HepG2 (cell line): Measurements from ENCODE around the gene KCNAB1. TPM values are rescaled to one million over a fixed set of nuclear protein-coding genes. Genes with fewer than 3 reads are reported as not detected.
A peak's percentile ranks its signal among the peaks of the same experiment; 100 is the strongest.

Experiments
- ATAC-seq: fragments of 200-7000 bp; cut with Tn5 transposase; 3 replicates; pipeline ENCODE4 v1.9.1; 2020; ENCODE audit warnings: mild to moderate bottlenecking, moderate library complexity
- BruUV-seq: library from RNA; stranded (reverse); fragments of 400-500 nt; replicated peaks from 2 replicates; lab custom pipeline; 2021; lab: Mats Ljungman, UMichigan
- CTCF ChIA-PET: fragments of 300-600 bp; formaldehyde crosslinking; extraction: SDS; loops from one replicate; lab custom pipeline; 2021; ENCODE audit warnings: low total read pairs, inconsistent platforms, low intra/inter-chr PET ratio; lab: Yijun Ruan, JAX
- POLR2A ChIA-PET: fragments of 350-600 bp; sonication (Branson Sonifier 250); formaldehyde crosslinking; loops from one replicate; lab custom pipeline; 2020; ENCODE audit warnings: antibody characterized with exemption, inconsistent platforms; lab: Yijun Ruan, JAX
- DNase-seq: peaks from one replicate; pipeline ENCODE4 v3.0.0-alpha.2; 2015; ENCODE audit warnings: low spot score
- FAIRE-seq: peaks from 3 replicates; lab custom pipeline; 2011; peaks lifted over from hg19 to GRCh38; lab: Jason Lieb, UNC
- H2AFZ ChIP-seq: one replicate; pipeline ENCODE4 v1.6.1; 2011; ENCODE audit warnings: low read length, inconsistent platforms
- H3K27ac ChIP-seq: fragments of 300-600 bp; 3 replicates; pipeline ENCODE4 v1.8.0; 2011; ENCODE audit warnings: mixed run types, mild to moderate bottlenecking, mixed read lengths, low read length, inconsistent platforms; ENCODE audit not compliant: insufficient read depth; ENCODE audit errors: extremely low read length
- H3K27me3 ChIP-seq, 2 experiments: fragments of 200-600 bp in 1 of 2; 2 replicates in 1 of 2; 3 replicates in 1 of 2; pipeline versions ENCODE4 v1.6.0 to v1.8.0; 2011; ENCODE audit warnings: low read length in 2 of 2, mild to moderate bottlenecking in 2 of 2, moderate library complexity in 2 of 2, inconsistent platforms in 1 of 2; ENCODE audit not compliant: insufficient read depth in 2 of 2, control insufficient read depth in 1 of 2
- H3K36me3 ChIP-seq, 2 experiments: fragments of 200-600 bp in 1 of 2; replicated peaks in 1 of 2; 2 replicates in 1 of 2; 3 replicates in 1 of 2; pipeline versions ENCODE4 v1.5.1 to v1.8.0; 2011; ENCODE audit warnings: low read length in 2 of 2, inconsistent platforms in 1 of 2; ENCODE audit not compliant: insufficient read depth in 2 of 2, control insufficient read depth in 1 of 2
- H3K4me1 ChIP-seq: 2 replicates; pipeline ENCODE4 v1.5.1; 2012; ENCODE audit warnings: low read length, inconsistent platforms; ENCODE audit not compliant: insufficient read depth
- H3K4me2 ChIP-seq: 2 replicates; pipeline ENCODE4 v1.6.0; 2011; ENCODE audit warnings: low read depth, low read length, inconsistent platforms
- H3K4me3 ChIP-seq, 3 experiments: fragments of 200-600 bp in 1 of 3; sonication (generic), shearing (Covaris generic) in 1 of 3; replicated peaks in 1 of 3; 2 replicates each; pipeline ENCODE4 v1.5.1; 2011 to 2016; ENCODE audit warnings: low read length in 3 of 3, inconsistent platforms in 2 of 3, low read depth in 2 of 3, mild to moderate bottlenecking in 2 of 3, control low read depth in 1 of 3, mixed read lengths in 1 of 3; ENCODE audit not compliant: insufficient read depth in 1 of 3
- H3K79me2 ChIP-seq: one replicate; pipeline ENCODE4 v1.6.1; 2011; ENCODE audit warnings: low read length, inconsistent platforms; ENCODE audit not compliant: insufficient read depth
- H3K9ac ChIP-seq: 2 replicates; pipeline ENCODE4 v1.6.0; 2011; ENCODE audit warnings: mild to moderate bottlenecking, low read depth, low read length, inconsistent platforms; ENCODE audit not compliant: insufficient read depth
- H3K9me3 ChIP-seq: 2 replicates; pipeline ENCODE4 v1.5.1; 2012; ENCODE audit warnings: mild to moderate bottlenecking, low read length
- H4K20me1 ChIP-seq: 2 replicates; pipeline ENCODE4 v1.6.0; 2011; ENCODE audit warnings: inconsistent platforms, mild to moderate bottlenecking, low read length, moderate library complexity; ENCODE audit not compliant: insufficient read depth
- DNMT3B ChIP-seq: conservative IDR thresholded peaks from 2 replicates; pipeline ENCODE4 v1.6.1; 2016; ENCODE audit warnings: missing biosample characterization, control low read depth
- ONECUT2 ChIP-seq: sonication (generic); formaldehyde crosslinking; IDR thresholded peaks from 2 replicates; pipeline ENCODE4 v1.4.0; 2020; ENCODE audit warnings: missing genetic modification reagents
- ZMYM3 ChIP-seq: sonication (generic); formaldehyde crosslinking; IDR thresholded peaks from 2 replicates; pipeline ENCODE4 v1.5.1; 2020; ENCODE audit warnings: mild to moderate bottlenecking, missing genetic modification reagents
- ZNF124 ChIP-seq: sonication (generic); formaldehyde crosslinking; IDR thresholded peaks from 2 replicates; pipeline ENCODE4 v1.4.0; 2020; ENCODE audit warnings: missing genetic modification reagents
- ZNF512 ChIP-seq: sonication (generic); formaldehyde crosslinking; IDR thresholded peaks from 2 replicates; pipeline ENCODE4 v1.4.0; 2020; ENCODE audit warnings: mild to moderate bottlenecking, missing genetic modification reagents
- ZNF619 ChIP-seq: sonication (generic); formaldehyde crosslinking; IDR thresholded peaks from 2 replicates; pipeline ENCODE4 v1.4.0; 2020; ENCODE audit warnings: mild to moderate bottlenecking, missing genetic modification reagents
- ZNF850 ChIP-seq: sonication (generic); formaldehyde crosslinking; conservative IDR thresholded peaks from 2 replicates; pipeline ENCODE4 v1.9.0; 2021; ENCODE audit warnings: mild to moderate bottlenecking, missing genetic modification reagents
- WGBS: methylation state at CpG from one replicate; pipeline ENCODE4 v1.1.6; 2017; ENCODE audit warnings: low lambda C conversion rate; 5-methylcytosine and 5-hydroxymethylcytosine counted together
- in situ Hi-C: cut with HindIII; loops from 2 replicates; pipeline ENCODE4 v1.10.0; 2017; ENCODE audit warnings: low pct_unique_long_range_greater_than_20kb; ENCODE audit not compliant: extremely low pct_ligation_motif_present
- intact Hi-C: fragments of 100-400 bp; cut with micrococcal nuclease; formaldehyde crosslinking; loops from one replicate; pipeline ENCODE4 v1.10.0; 2022; ENCODE audit not compliant: unreplicated experiment
- polyA plus RNA-seq, 8 experiments: library from polyadenylated mRNA; depleted of rRNA in 3 of 8; stranded (reverse) in 7 of 8; unstranded in 1 of 8; fragments of >200 nt; fragmentation: Illumina TruSeq in 4 of 8; extraction: Trizol in 4 of 8; gene quantifications; 2 replicates each; pipeline versions ENCODE4 v1.2.1 to v1.2.3, GENCODE V29; 2011 to 2016; ENCODE audit warnings: low read depth in 4 of 8, missing spikeins in 1 of 8, mixed read lengths in 1 of 8; ENCODE audit not compliant: insufficient read depth in 1 of 8
- total RNA-seq, 5 experiments: library from RNA; depleted of rRNA; stranded (reverse); fragments of >200 nt; fragmentation: Illumina TruSeq; extraction: Trizol; gene quantifications; 2 replicates each; pipeline ENCODE4 v1.2.3, GENCODE V29; 2016; ENCODE audit warnings: low read depth in 1 of 5
- TF ChIP-seq, protein P1 (sequence below): sonication (generic); formaldehyde crosslinking; IDR thresholded peaks from 2 replicates; pipeline ENCODE4 v1.5.0; 2020; ENCODE audit warnings: mild to moderate bottlenecking, missing genetic modification reagents

Gene KCNAB1
- total and polyA plus RNA-seq, 2 of the 13 experiments (the other 11 are each of a cell fraction or from before 2014, with no cell fraction given), result not detected

GRCh38 chr3:156552973-156553372 lies 432.6 kb downstream of the KCNAB1 start:
- Histone ChIP-seq H4K20me1 (peaks cover 17% of the 10 kb centered on the region; the same call in 1 of the 2 replicates), H3K36me3 (peaks cover 6 to 38% of the 10 kb centered on the region in 2 experiments), H3K9ac (peak overlapping the region; percentile 98), H3K4me2 (peak overlapping the region; percentile 79), H3K4me1 (peaks cover 58% of the 10 kb centered on the region), H3K4me3 (peak overlapping the region; percentile 17 to 100 (median 85)), H2AFZ (no peak overlapping the region), H3K27ac (peak overlapping the region; percentile 94), H3K9me3 (no peaks in the 10 kb centered on the region), H3K27me3 (no peaks in the 10 kb centered on the region; a peak in 2 of 5 replicates), H3K79me2 (peaks cover 70% of the 10 kb centered on the region)
- POLR2A ChIA-PET, result interaction anchor here (2.6 to 3.3 kb wide), 2 partner anchors 18 to 584 kb away, joined by 15 to 20 read pairs; no protein-coding TSS in a partner anchor
- CTCF ChIA-PET, result no interaction called here
- no peak for ATAC-seq
- no peak for DNase-seq
- TF ChIP-seq ZNF619 (CRISPR knock-in tag) (no peak), ZNF124 (CRISPR knock-in tag) (no peak), ZMYM3 (0 out of 2 replicates have a peak, but pooled peaks have one; percentile 24), DNMT3B (CRISPR knock-in tag) (no peak), ZNF850 (CRISPR knock-in tag) (no peak), ONECUT2 (no peak), ZNF512 (CRISPR knock-in tag) (no peak)
- TF ChIP-seq, protein P1, sequence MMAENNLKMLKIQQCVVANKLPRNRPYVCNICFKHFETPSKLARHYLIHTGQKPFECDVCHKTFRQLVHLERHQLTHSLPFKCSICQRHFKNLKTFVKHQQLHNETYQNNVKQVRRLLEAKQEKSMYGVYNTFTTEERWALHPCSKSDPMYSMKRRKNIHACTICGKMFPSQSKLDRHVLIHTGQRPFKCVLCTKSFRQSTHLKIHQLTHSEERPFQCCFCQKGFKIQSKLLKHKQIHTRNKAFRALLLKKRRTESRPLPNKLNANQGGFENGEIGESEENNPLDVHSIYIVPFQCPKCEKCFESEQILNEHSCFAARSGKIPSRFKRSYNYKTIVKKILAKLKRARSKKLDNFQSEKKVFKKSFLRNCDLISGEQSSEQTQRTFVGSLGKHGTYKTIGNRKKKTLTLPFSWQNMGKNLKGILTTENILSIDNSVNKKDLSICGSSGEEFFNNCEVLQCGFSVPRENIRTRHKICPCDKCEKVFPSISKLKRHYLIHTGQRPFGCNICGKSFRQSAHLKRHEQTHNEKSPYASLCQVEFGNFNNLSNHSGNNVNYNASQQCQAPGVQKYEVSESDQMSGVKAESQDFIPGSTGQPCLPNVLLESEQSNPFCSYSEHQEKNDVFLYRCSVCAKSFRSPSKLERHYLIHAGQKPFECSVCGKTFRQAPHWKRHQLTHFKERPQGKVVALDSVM (CRISPR knock-in tag), result peak; percentile 95
- no TSS peak for BruUV-seq
- peak; percentile 23 for FAIRE-seq
- WGBS, result 78% methylated on average over 2 of the region's 2 CpGs
- in situ Hi-C loops, result loop anchor here (10.0 kb wide), 1 partner anchor 122 kb away; the partner anchor contains the start of gene TIPARP
- intact Hi-C loops, result no loop called here
